K562 (cell line): ENCODE data around the gene ILKAP. TPM values are rescaled to one million over a fixed set of nuclear protein-coding genes. Genes with fewer than 3 reads are reported as not detected.

Source experiments
- ATAC-seq: fragments of 200-7000 bp; cut with Tn5 transposase; 3 replicates; pipeline ENCODE4 v1.9.1; 2020; ENCODE audit warnings: moderate library complexity
- BruUV-seq: library from RNA; stranded (reverse); fragments of 400-500 nt; replicated peaks from 2 replicates; lab custom pipeline; 2021; lab: Mats Ljungman, UMichigan
- CTCF ChIA-PET: fragments of 300-600 bp; formaldehyde crosslinking; extraction: SDS; loops from one replicate; lab custom pipeline; 2021; ENCODE audit warnings: low intra/inter-chr PET ratio; lab: Yijun Ruan, JAX
- POLR2A ChIA-PET: fragments of 300-600, 350-650 bp; sonication (Branson Sonifier 250); formaldehyde crosslinking; extraction: SDS; loops from one replicate; lab custom pipeline; 2021; ENCODE audit warnings: antibody characterized with exemption, inconsistent platforms; lab: Yijun Ruan, JAX
- DNase-seq, 4 experiments: peaks; one replicate each; pipeline versions ENCODE4 v3.0.0 to v3.0.0-alpha.2; 2011 to 2018; ENCODE audit warnings: low spot score in 3 of 4, mixed read lengths in 3 of 4; ENCODE audit errors: extremely low read depth in 1 of 4
- FAIRE-seq: peaks from 2 replicates; lab custom pipeline; 2011; peaks lifted over from hg19 to GRCh38; lab: Jason Lieb, UNC
- H2AFZ ChIP-seq: 2 replicates; pipeline ENCODE4 v1.6.0; 2011; ENCODE audit warnings: low read depth, low read length, control low read depth, inconsistent platforms
- H3K27ac ChIP-seq: fragments of 200-600 bp; 3 replicates; pipeline ENCODE4 v1.8.0; 2011; ENCODE audit warnings: low read depth, mild to moderate bottlenecking, control low read depth, inconsistent platforms, low read length, moderate library complexity, mixed read lengths; ENCODE audit errors: extremely low read depth
- H3K27me3 ChIP-seq, 2 experiments: fragments of 300-600 bp in 1 of 2; 2 replicates in 1 of 2; 3 replicates in 1 of 2; pipeline versions ENCODE4 v1.6.0 to v1.8.0; 2011; ENCODE audit warnings: inconsistent platforms in 2 of 2, low read length in 2 of 2, mild to moderate bottlenecking in 1 of 2, mixed read lengths in 1 of 2, moderate library complexity in 1 of 2; ENCODE audit not compliant: control insufficient read depth in 2 of 2, insufficient read depth in 2 of 2
- H3K36me3 ChIP-seq: fragments of 300-600 bp; 3 replicates; pipeline ENCODE4 v1.8.0; 2011; ENCODE audit warnings: mild to moderate bottlenecking, low read length, inconsistent platforms; ENCODE audit not compliant: control insufficient read depth, insufficient read depth
- H3K4me1 ChIP-seq, 2 experiments: fragments of 200-600 bp in 1 of 2; replicated peaks in 1 of 2; 2 replicates in 1 of 2; 3 replicates in 1 of 2; pipeline versions ENCODE4 v1.5.1 to v1.8.0; 2011; ENCODE audit warnings: inconsistent platforms in 2 of 2, low read length in 2 of 2, mild to moderate bottlenecking in 1 of 2, mixed read lengths in 1 of 2, moderate library complexity in 1 of 2; ENCODE audit not compliant: control insufficient read depth in 2 of 2, insufficient read depth in 2 of 2
- H3K4me2 ChIP-seq: 2 replicates; pipeline ENCODE4 v1.6.1; 2011; ENCODE audit warnings: low read length, control low read depth, inconsistent platforms, mixed read lengths; ENCODE audit not compliant: insufficient read depth
- H3K4me3 ChIP-seq: fragments of 200-600 bp; sonication (generic), shearing (Covaris generic); 2 replicates; pipeline ENCODE4 v1.5.1; 2016; ENCODE audit warnings: control low read depth, inconsistent platforms
- H3K79me2 ChIP-seq: fragments of 200-600 bp; 3 replicates; pipeline ENCODE4 v1.8.0; 2011; ENCODE audit warnings: low read length, inconsistent platforms; ENCODE audit not compliant: control insufficient read depth, insufficient read depth
- H3K9ac ChIP-seq, 2 experiments: 2 replicates each; pipeline versions ENCODE4 v1.6.0 to v1.6.1; 2011; ENCODE audit warnings: low read depth in 2 of 2, low read length in 2 of 2, control low read depth in 1 of 2, inconsistent platforms in 1 of 2, mild to moderate bottlenecking in 1 of 2, mixed read lengths in 1 of 2; ENCODE audit not compliant: insufficient read depth in 1 of 2
- H3K9me1 ChIP-seq: one replicate; pipeline ENCODE4 v1.6.0; 2011; ENCODE audit warnings: inconsistent platforms, mild to moderate bottlenecking, low read length, moderate library complexity; ENCODE audit not compliant: control insufficient read depth, insufficient read depth
- H3K9me3 ChIP-seq: replicated peaks from 2 replicates; pipeline ENCODE4 v1.5.1; 2011; ENCODE audit warnings: low read depth, low read length, inconsistent platforms; ENCODE audit not compliant: control insufficient read depth, insufficient read depth
- H4K20me1 ChIP-seq: replicated peaks from 2 replicates; pipeline ENCODE4 v1.6.1; 2011; ENCODE audit warnings: low read length, inconsistent platforms, mixed read lengths; ENCODE audit not compliant: control insufficient read depth, insufficient read depth
- E2F3 ChIP-seq: fragments of 250-450 bp; sonication (Bioruptor Pico); IDR thresholded peaks from 2 replicates; pipeline ENCODE4 v1.4.0; 2020; ENCODE audit warnings: mild to moderate bottlenecking
- JUNB ChIP-seq: fragments of 450-650 bp; formaldehyde crosslinking; conservative IDR thresholded peaks from 2 replicates; pipeline ENCODE4 v1.4.0; 2020; ENCODE audit warnings: mild to moderate bottlenecking
- MYC ChIP-seq, 2 experiments: fragments of 250-450 bp in 1 of 2; sonication (Bioruptor Pico) in 1 of 2; IDR thresholded peaks; 2 replicates each; pipeline versions ENCODE4 v1.5.1 to v1.6.1; 2012 to 2021; ENCODE audit warnings: low read depth in 2 of 2, borderline replicate concordance in 1 of 2, improper control_type of control experiment in 1 of 2, low read length in 1 of 2, mild to moderate bottlenecking in 1 of 2, moderate library complexity in 1 of 2
- NFIX ChIP-seq: fragments of 250-450 bp; sonication (Bioruptor Pico); IDR thresholded peaks from 2 replicates; pipeline ENCODE4 v1.4.0; 2020; ENCODE audit warnings: low read depth, mild to moderate bottlenecking, moderate library complexity
- NR0B1 ChIP-seq: fragments of 450-650 bp; IDR thresholded peaks from one replicate; pipeline ENCODE4 v1.6.1; 2018; ENCODE audit warnings: mild to moderate bottlenecking, moderate library complexity; ENCODE audit not compliant: partially characterized antibody
- TEAD2 ChIP-seq: fragments of 450-650 bp; IDR thresholded peaks from 2 replicates; pipeline ENCODE4 v1.6.1; 2016; ENCODE audit warnings: missing genetic modification characterization, control low read depth, missing compliant biosample characterization
- TSHZ1 ChIP-seq: fragments of 250-450 bp; sonication (Bioruptor Pico); IDR thresholded peaks from 2 replicates; pipeline ENCODE4 v1.4.0; 2020; ENCODE audit warnings: mild to moderate bottlenecking, moderate library complexity
- ZNF699 ChIP-seq: fragments of 250-450 bp; sonication (Bioruptor Pico); IDR thresholded peaks from 2 replicates; pipeline ENCODE4 v1.8.0; 2021; ENCODE audit warnings: mild to moderate bottlenecking, moderate library complexity; ENCODE audit not compliant: insufficient replicate concordance
- WGBS: fragments of 100-300 bp; shearing (Covaris generic); methylation state at CpG from one replicate; pipeline ENCODE4 v1.1.6; 2016; ENCODE audit warnings: low coverage, mixed read lengths; ENCODE audit not compliant: insufficient coverage; ENCODE audit errors: missing lambda C conversion rate; 5-methylcytosine and 5-hydroxymethylcytosine counted together
- in situ Hi-C: fragments of 300-500 bp; cut with MboI; formaldehyde crosslinking; loops from 4 replicates; pipeline ENCODE4 v1.15.0; 2018; ENCODE audit warnings: inconsistent platforms, mixed read lengths
- intact Hi-C: fragments of 100-400 bp; cut with micrococcal nuclease; formaldehyde crosslinking; loops from 2 replicates; pipeline ENCODE4 v1.14.2; 2022
- polyA plus RNA-seq, 8 experiments: library from polyadenylated mRNA; depleted of rRNA in 4 of 8; stranded (reverse) in 5 of 8; unstranded in 3 of 8; fragments of >200 nt; fragmentation: Nextera tagmentation in 2 of 8; fragmentation: Illumina TruSeq in 1 of 8; extraction: Ambion mirVana in 2 of 8; extraction: Trizol in 1 of 8; gene quantifications; 2 replicates each; pipeline versions ENCODE4 v1.2.1 to v1.2.3, GENCODE V29; 2011 to 2014; ENCODE audit warnings: inconsistent platforms in 1 of 8, missing spikeins in 1 of 8
- total RNA-seq, 7 experiments: library from RNA; depleted of rRNA in 6 of 7; stranded (reverse); fragments of >200 nt in 6 of 7; fragmentation: Illumina TruSeq in 2 of 7; extraction: Trizol in 2 of 7; gene quantifications; 2 replicates each; pipeline versions ENCODE4 v1.2.1 to v1.2.3, GENCODE V29; 2011 to 2021; ENCODE audit warnings: low replicate concordance in 1 of 7
- TF ChIP-seq, protein P1 (sequence below): fragments of 450-650 bp; formaldehyde crosslinking; IDR thresholded peaks from 2 replicates; pipeline ENCODE4 v1.4.0; 2020; ENCODE audit warnings: mild to moderate bottlenecking, mixed read lengths
- TF ChIP-seq, protein P2 (sequence below): sonication (generic); formaldehyde crosslinking; IDR thresholded peaks from 2 replicates; pipeline ENCODE4 v1.8.0; 2023; ENCODE audit warnings: mild to moderate bottlenecking, missing genetic modification reagents
- TF ChIP-seq, protein P3 (sequence below): sonication (generic); formaldehyde crosslinking; IDR thresholded peaks from 2 replicates; pipeline ENCODE4 v1.5.0; 2020; ENCODE audit warnings: missing genetic modification reagents

The ILKAP gene
- total and polyA plus RNA-seq, 9 of the 15 experiments (the other 6 are each of a cell fraction or from before 2014, with no cell fraction given), result 3.1 to 43.9 (median 20.7) TPM

DNA sequence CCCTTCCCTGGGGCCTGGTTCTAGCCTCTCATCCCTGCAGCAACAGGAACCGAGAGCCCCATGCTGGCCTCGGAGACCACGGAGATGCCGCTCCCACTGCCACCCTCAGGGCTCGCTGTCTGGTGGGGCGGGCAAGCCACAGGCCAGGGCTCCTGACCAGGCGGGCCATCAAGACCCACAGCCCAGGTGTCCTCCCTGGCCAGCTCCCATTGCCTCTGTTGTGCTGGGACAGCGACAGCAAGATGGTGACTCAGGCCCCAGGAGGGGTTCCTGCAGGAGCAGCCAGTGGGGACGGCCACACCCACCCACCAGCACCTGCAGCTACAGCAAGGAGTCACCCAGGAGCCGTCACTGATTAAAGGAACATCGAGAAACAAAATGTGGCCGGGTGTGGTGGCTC lies 57.6 kb downstream of the ILKAP start:
- DNase-seq (peak in 1 of 4 experiments; percentile 35), FAIRE-seq (no peak), ATAC-seq (peak; percentile 25; the same call in 1 of the 3 replicates)
- Histone ChIP-seq H3K79me2 (no peaks in the 10 kb centered on the region), H4K20me1 (no peaks in the 10 kb centered on the region), H3K9me1 (no peaks in the 10 kb centered on the region), H3K36me3 (no peaks in the 10 kb centered on the region), H3K4me1 (peaks cover 0 to 49% of the 10 kb centered on the region in 2 experiments; a peak in 4 of 5 replicates), H3K4me2 (no peak overlapping the region), H3K4me3 (no peak overlapping the region), H3K9me3 (no peaks in the 10 kb centered on the region), H3K27me3 (peaks cover 0 to under 1% of the 10 kb centered on the region in 2 experiments; a peak in 2 of 5 replicates), H2AFZ (no peak overlapping the region), H3K27ac (no peak overlapping the region), H3K9ac (no peak overlapping the region)
- ChIA-PET POLR2A (no interaction called here), CTCF (no interaction called here)
- intact Hi-C loops, result no loop called here
- WGBS, result 35% methylated on average over 7 of the region's 12 CpGs
- in situ Hi-C loops, result no loop called here
- no TSS peak for BruUV-seq
- TF ChIP-seq ZNF699 (CRISPR knock-in tag) (no peak), NFIX (no peak), E2F3 (no peak), JUNB (no peak), TSHZ1 (no peak), TEAD2 (tag) (no peak), MYC (IDR thresholded peaks at IDR 0.05; ENCODE audit: low read depth, low read length) (no peak), MYC (CRISPR knock-in tag; IDR thresholded peaks at IDR 0.05; ENCODE audit: borderline replicate concordance, low read depth) (no peak), NR0B1 (no peak)
- TF ChIP-seq, protein P1, sequence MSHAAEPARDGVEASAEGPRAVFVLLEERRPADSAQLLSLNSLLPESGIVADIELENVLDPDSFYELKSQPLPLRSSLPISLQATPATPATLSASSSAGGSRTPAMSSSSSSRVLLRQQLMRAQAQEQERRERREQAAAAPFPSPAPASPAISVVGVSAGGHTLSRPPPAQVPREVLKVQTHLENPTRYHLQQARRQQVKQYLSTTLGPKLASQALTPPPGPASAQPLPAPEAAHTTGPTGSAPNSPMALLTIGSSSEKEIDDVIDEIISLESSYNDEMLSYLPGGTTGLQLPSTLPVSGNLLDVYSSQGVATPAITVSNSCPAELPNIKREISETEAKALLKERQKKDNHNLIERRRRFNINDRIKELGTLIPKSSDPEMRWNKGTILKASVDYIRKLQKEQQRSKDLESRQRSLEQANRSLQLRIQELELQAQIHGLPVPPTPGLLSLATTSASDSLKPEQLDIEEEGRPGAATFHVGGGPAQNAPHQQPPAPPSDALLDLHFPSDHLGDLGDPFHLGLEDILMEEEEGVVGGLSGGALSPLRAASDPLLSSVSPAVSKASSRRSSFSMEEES (CRISPR knock-in tag), result no peak
- TF ChIP-seq, protein P2, sequence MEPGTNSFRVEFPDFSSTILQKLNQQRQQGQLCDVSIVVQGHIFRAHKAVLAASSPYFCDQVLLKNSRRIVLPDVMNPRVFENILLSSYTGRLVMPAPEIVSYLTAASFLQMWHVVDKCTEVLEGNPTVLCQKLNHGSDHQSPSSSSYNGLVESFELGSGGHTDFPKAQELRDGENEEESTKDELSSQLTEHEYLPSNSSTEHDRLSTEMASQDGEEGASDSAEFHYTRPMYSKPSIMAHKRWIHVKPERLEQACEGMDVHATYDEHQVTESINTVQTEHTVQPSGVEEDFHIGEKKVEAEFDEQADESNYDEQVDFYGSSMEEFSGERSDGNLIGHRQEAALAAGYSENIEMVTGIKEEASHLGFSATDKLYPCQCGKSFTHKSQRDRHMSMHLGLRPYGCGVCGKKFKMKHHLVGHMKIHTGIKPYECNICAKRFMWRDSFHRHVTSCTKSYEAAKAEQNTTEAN (CRISPR knock-in tag), result no peak
- TF ChIP-seq, protein P3, sequence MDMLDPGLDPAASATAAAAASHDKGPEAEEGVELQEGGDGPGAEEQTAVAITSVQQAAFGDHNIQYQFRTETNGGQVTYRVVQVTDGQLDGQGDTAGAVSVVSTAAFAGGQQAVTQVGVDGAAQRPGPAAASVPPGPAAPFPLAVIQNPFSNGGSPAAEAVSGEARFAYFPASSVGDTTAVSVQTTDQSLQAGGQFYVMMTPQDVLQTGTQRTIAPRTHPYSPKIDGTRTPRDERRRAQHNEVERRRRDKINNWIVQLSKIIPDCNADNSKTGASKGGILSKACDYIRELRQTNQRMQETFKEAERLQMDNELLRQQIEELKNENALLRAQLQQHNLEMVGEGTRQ (CRISPR knock-in tag), result no peak
